ENCODE results near the gene MEOX1. TPM values are rescaled to one million over a fixed set of nuclear protein-coding genes. Genes with fewer than 3 reads are reported as not detected.

The MEOX1 gene
- total RNA-seq, 1 experiment from 2014 or later: 0.21 TPM

DNA sequence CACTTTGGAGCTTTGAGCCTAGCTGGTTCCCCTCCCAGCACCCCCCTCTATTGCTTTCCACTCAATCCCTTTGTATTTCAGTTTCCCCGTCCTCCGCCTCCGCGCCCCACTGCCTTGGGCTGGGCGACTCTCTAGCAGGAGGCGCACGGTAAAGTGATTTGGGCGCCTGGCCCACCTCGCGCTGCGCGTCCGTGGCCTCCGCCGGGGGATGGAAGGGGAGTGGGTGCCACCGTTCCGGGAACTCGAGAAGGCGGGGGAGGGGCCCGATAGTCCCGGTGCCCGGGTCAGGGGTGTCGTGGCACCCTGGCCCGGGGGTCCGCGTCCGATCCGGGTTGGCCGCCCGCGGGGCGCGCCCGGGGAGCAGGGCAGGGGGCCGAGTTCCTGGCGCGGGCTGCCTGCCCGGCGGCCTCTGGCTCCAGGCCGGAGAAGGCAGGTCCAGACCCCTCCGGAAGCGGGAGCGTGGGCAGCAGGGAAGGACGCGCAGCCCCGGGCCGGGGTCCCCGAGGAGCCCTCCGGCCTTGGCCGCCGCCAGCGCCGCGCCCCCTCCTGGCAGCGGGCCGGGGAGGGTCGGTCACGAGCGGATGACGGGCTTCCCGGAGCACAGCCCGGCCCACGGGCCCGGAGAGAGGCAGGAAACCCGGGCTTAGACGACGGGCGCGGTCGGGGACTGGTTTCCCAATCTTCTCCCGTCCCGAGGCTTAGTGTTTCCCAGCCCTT lies 15.8 kb downstream of the MEOX1 start:
- DNase-seq (ENCODE audit: low read depth, low spot score): no peak
- no peak for ATAC-seq
- no peaks in the 10 kb centered on the region for H3K4me1 ChIP-seq (ENCODE audit: control insufficient read depth, insufficient read depth, low read length)
- CTCF ChIA-PET: no interaction called here
- no peaks in the 10 kb centered on the region for H3K36me3 ChIP-seq (ENCODE audit: control insufficient read depth, insufficient read depth, low read length)
- intact Hi-C loops (cut with micrococcal nuclease; ENCODE audit: unreplicated experiment) (no loop called here), in situ Hi-C loops (cut with HindIII; ENCODE audit: low pct_unique_long_range_greater_than_20kb, low sequenced_read_pairs) (no loop called here)
- H3K27me3 ChIP-seq (ENCODE audit: control insufficient read depth, insufficient read depth, low read length): no peaks in the 10 kb centered on the region
- TF ChIP-seq SIN3A (IDR thresholded peaks at IDR 0.05; ENCODE audit: borderline replicate concordance, insufficient read depth, low read depth, low read length) (no peak), TCF7L2 (IDR thresholded peaks at IDR 0.05; ENCODE audit: low read depth, low read length) (no peak), POLR2AphosphoS5 (IDR thresholded peaks at IDR 0.05; ENCODE audit: low read depth, low read length) (no peak)
- TF ChIP-seq, protein P1, sequence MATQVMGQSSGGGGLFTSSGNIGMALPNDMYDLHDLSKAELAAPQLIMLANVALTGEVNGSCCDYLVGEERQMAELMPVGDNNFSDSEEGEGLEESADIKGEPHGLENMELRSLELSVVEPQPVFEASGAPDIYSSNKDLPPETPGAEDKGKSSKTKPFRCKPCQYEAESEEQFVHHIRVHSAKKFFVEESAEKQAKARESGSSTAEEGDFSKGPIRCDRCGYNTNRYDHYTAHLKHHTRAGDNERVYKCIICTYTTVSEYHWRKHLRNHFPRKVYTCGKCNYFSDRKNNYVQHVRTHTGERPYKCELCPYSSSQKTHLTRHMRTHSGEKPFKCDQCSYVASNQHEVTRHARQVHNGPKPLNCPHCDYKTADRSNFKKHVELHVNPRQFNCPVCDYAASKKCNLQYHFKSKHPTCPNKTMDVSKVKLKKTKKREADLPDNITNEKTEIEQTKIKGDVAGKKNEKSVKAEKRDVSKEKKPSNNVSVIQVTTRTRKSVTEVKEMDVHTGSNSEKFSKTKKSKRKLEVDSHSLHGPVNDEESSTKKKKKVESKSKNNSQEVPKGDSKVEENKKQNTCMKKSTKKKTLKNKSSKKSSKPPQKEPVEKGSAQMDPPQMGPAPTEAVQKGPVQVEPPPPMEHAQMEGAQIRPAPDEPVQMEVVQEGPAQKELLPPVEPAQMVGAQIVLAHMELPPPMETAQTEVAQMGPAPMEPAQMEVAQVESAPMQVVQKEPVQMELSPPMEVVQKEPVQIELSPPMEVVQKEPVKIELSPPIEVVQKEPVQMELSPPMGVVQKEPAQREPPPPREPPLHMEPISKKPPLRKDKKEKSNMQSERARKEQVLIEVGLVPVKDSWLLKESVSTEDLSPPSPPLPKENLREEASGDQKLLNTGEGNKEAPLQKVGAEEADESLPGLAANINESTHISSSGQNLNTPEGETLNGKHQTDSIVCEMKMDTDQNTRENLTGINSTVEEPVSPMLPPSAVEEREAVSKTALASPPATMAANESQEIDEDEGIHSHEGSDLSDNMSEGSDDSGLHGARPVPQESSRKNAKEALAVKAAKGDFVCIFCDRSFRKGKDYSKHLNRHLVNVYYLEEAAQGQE (IDR thresholded peaks at IDR 0.05; ENCODE audit: insufficient read depth in 1 of 2, low read depth in 2 of 2, low read length in 1 of 2): no peak
- TF ChIP-seq, protein P2, sequence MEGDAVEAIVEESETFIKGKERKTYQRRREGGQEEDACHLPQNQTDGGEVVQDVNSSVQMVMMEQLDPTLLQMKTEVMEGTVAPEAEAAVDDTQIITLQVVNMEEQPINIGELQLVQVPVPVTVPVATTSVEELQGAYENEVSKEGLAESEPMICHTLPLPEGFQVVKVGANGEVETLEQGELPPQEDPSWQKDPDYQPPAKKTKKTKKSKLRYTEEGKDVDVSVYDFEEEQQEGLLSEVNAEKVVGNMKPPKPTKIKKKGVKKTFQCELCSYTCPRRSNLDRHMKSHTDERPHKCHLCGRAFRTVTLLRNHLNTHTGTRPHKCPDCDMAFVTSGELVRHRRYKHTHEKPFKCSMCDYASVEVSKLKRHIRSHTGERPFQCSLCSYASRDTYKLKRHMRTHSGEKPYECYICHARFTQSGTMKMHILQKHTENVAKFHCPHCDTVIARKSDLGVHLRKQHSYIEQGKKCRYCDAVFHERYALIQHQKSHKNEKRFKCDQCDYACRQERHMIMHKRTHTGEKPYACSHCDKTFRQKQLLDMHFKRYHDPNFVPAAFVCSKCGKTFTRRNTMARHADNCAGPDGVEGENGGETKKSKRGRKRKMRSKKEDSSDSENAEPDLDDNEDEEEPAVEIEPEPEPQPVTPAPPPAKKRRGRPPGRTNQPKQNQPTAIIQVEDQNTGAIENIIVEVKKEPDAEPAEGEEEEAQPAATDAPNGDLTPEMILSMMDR (IDR thresholded peaks at IDR 0.05): no peak
- H3K27ac ChIP-seq (ENCODE audit: low read length): no peak overlapping the region
- no TSS peak for BruUV-seq (replicated peaks)
- POLR2A ChIA-PET: no interaction called here
- no peak overlapping the region for H3K4me3 ChIP-seq (ENCODE audit: low read depth in 2 of 2, low read length in 2 of 2)
- H3K9me3 ChIP-seq (ENCODE audit: control insufficient read depth, insufficient read depth, low read depth, low read length): no peaks in the 10 kb centered on the region

DNA sequence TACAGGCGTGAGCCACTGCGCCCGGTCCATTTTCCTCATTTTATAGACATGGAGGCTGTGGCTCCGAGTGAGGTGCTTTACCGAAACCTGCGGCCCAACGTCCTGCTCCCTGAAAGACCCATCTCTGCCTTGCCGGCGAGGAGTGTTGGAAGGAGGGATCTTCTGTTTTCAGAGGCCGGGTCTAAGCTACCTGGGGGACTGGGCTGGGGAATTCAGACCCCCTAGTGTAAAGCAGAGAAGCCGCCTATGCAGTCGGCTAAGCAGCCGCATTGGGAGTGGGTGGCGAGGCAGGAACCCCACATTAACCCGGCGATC lies 16.3 kb downstream of the MEOX1 start:
- ChIA-PET POLR2A (no interaction called here), CTCF (no interaction called here)
- in situ Hi-C loops (cut with HindIII; ENCODE audit: low pct_unique_long_range_greater_than_20kb, low sequenced_read_pairs) (no loop called here), intact Hi-C loops (cut with micrococcal nuclease; ENCODE audit: unreplicated experiment) (no loop called here)
- Histone ChIP-seq H3K9me3 (ENCODE audit: control insufficient read depth, insufficient read depth, low read depth, low read length) (no peaks in the 10 kb centered on the region), H3K27ac (ENCODE audit: low read length) (no peak overlapping the region), H3K4me3 (ENCODE audit: low read depth in 2 of 2, low read length in 2 of 2) (no peak overlapping the region), H3K4me1 (ENCODE audit: control insufficient read depth, insufficient read depth, low read length) (no peaks in the 10 kb centered on the region), H3K36me3 (ENCODE audit: control insufficient read depth, insufficient read depth, low read length) (no peaks in the 10 kb centered on the region), H3K27me3 (ENCODE audit: control insufficient read depth, insufficient read depth, low read length) (no peaks in the 10 kb centered on the region)
- ATAC-seq (no peak), DNase-seq (ENCODE audit: low read depth, low spot score) (no peak)
- TF ChIP-seq TCF7L2 (IDR thresholded peaks at IDR 0.05; ENCODE audit: low read depth, low read length): no peak
- TF ChIP-seq, protein P2 (IDR thresholded peaks at IDR 0.05): no peak
- no TSS peak for BruUV-seq (replicated peaks)

Data from Panc1 (cell line).